IPS-18a (cell line): ENCODE data around the gene PSMD8.
"Not testable (repeated sequence)": the region's sequence is repeated elsewhere in the genome, so short reads cannot be mapped to it uniquely, and the experiment has no call there.

Experiments used
- H3K27ac ChIP-seq: one replicate; pipeline ENCODE4 v1.5.1; 2013; ENCODE audit warnings: low read length
- H3K27me3 ChIP-seq: one replicate; pipeline ENCODE4 v1.6.1; 2013; ENCODE audit warnings: mild to moderate bottlenecking, low read length; ENCODE audit not compliant: control insufficient read depth, insufficient read depth
- H3K36me3 ChIP-seq: one replicate; pipeline ENCODE4 v1.6.1; 2013; ENCODE audit warnings: low read depth, low read length; ENCODE audit not compliant: control insufficient read depth
- H3K4me1 ChIP-seq: one replicate; pipeline ENCODE4 v1.6.1; 2013; ENCODE audit warnings: low read depth, low read length; ENCODE audit not compliant: control insufficient read depth
- H3K4me3 ChIP-seq: one replicate; pipeline ENCODE4 v1.5.1; 2013; ENCODE audit warnings: low read length
- H3K9ac ChIP-seq: one replicate; pipeline ENCODE4 v1.6.1; 2013; ENCODE audit warnings: mild to moderate bottlenecking, low read length, moderate library complexity
- H3K9me3 ChIP-seq: one replicate; pipeline ENCODE4 v1.6.1; 2013; ENCODE audit warnings: low read depth, low read length; ENCODE audit not compliant: control insufficient read depth

Gene PSMD8

DNA sequence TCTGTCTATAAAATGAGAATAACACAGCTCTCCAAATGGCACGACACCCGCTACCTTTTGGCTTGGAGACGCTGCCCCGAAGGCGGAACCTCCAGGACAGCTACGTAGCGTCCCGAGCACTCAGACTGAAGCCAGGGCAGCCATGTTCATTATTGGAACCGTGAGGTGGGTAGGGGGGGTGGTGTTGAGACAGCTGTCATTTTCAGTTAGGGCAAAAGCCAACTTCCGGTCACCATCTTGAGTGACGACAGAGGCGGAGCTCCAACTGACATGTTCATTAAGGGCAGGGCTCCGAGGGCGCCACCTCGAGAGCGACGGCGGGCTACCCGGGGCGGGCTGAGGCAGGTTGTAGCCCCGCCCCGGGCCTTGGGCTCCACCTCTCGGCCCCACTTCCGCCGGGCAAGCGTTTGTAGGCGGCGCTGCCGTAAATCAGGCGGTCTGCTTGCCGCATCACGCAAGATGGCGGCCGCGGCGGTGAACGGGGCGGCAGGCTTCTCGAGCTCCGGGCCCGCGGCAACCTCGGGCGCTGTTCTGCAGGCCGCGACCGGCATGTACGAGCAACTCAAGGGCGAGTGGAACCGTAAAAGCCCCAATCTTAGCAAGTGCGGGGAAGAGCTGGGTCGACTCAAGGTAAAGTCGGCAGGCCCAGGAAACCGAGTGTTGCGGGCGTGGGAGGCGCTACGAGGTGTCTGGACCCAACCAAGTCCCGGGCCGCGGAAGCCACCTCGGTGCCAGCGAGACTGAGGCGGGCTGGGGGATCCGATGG lies at the start of gene PSMD8:
Gene PSMD8 (plus strand): TSS at position 240 of the 766 bp plus-strand sequence. CDS start 31 bp downstream, at position 271.
- H3K27me3 ChIP-seq: no peaks in the 10 kb centered on the region
- no peaks in the 10 kb centered on the region for H3K9me3 ChIP-seq
- peak within 1 kb of the TSS; percentile 88 for H3K4me3 ChIP-seq
- H3K36me3 ChIP-seq: peaks cover 12% of the 10 kb centered on the region
- peak within 1 kb of the TSS; percentile 76 for H3K27ac ChIP-seq
- H3K4me1 ChIP-seq: peaks cover 4% of the 10 kb centered on the region
- peak within 1 kb of the TSS; percentile 93 for H3K9ac ChIP-seq

DNA sequence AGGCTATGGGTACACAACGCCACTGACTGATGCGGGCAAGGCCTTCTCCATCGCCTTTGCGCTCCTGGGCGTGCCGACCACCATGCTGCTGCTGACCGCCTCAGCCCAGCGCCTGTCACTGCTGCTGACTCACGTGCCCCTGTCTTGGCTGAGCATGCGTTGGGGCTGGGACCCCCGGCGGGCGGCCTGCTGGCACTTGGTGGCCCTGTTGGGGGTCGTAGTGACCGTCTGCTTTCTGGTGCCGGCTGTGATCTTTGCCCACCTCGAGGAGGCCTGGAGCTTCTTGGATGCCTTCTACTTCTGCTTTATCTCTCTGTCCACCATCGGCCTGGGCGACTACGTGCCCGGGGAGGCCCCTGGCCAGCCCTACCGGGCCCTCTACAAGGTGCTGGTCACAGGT lies 47.8 kb upstream of the PSMD8 start:
- H3K4me3 ChIP-seq: no peak overlapping the region
- H3K9ac ChIP-seq: no peak overlapping the region
- no peaks in the 10 kb centered on the region for H3K36me3 ChIP-seq
- peaks cover 3% of the 10 kb centered on the region for H3K27me3 ChIP-seq
- no peak overlapping the region for H3K27ac ChIP-seq
- H3K9me3 ChIP-seq: no peaks in the 10 kb centered on the region
- no peaks in the 10 kb centered on the region for H3K4me1 ChIP-seq

DNA sequence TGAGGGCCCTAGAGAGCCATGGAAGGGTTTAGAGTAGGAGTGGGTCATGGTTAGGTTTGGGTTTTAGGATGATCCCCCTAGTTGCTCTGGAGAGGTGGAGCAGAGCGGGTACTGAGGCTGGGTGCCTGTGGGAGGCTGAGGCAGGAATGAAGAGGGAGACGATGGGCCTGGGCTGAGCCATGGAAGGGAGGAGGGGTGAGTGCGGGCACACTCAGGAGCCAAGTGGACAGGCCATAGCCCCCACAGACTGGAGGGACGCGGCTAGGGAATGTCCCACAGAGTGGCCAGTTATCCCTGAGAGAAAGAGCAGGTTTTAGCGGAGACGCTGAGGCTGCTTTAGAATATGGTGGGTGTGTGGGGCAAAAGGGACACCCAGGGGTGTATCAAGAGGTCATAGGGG lies 44.7 kb upstream of the PSMD8 start:
- Histone ChIP-seq H3K9ac (no peak overlapping the region), H3K36me3 (no peaks in the 10 kb centered on the region), H3K9me3 (no peaks in the 10 kb centered on the region), H3K4me1 (no peaks in the 10 kb centered on the region), H3K27ac (no peak overlapping the region), H3K4me3 (no peak overlapping the region), H3K27me3 (no peaks in the 10 kb centered on the region)

DNA sequence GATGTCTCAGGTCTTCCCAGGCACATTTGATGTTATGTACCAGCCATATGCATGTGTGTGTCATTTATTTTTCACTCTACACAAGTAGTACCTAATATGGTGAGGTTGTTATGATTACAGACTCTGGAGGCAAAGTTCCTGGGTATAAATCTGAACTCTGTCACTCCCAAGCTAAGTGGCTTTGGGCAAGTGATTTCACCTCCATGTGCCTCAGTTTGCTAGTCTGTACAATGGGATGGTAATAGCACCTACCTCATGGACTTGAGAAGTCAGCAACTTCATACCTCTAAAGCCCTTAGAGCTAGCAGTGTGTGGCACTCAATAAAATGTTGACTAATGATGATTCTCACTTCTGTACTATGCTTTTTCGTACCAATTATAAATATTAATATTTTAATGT lies 42.6 kb upstream of the PSMD8 start:
- Histone ChIP-seq H3K27me3 (no peaks in the 10 kb centered on the region), H3K4me3 (no peak overlapping the region), H3K4me1 (no peaks in the 10 kb centered on the region), H3K36me3 (no peaks in the 10 kb centered on the region), H3K27ac (no peak overlapping the region), H3K9me3 (no peaks in the 10 kb centered on the region), H3K9ac (no peak overlapping the region)

DNA sequence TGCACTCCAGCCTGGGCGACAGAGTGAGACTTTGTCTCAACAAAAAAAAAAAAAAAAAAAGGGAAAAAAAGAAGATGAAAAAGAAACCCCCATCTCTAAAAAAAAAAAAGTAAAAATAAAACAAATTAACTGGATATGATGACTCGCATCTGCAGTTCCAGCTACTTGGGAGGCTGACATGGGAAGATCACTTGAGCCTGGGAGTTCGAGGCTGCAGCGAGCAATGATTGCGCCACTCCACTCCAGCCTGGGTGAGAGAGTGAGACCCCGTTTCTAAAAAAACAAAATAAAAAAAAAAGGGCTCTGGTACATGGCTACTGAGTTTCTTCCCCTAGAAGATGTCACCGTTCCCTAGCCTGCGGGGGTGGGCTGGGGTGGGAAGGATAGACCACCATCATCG lies 41.1 kb upstream of the PSMD8 start:
- Histone ChIP-seq H3K36me3 (no peaks in the 10 kb centered on the region), H3K9ac (no peak overlapping the region), H3K4me3 (no peak overlapping the region)

DNA sequence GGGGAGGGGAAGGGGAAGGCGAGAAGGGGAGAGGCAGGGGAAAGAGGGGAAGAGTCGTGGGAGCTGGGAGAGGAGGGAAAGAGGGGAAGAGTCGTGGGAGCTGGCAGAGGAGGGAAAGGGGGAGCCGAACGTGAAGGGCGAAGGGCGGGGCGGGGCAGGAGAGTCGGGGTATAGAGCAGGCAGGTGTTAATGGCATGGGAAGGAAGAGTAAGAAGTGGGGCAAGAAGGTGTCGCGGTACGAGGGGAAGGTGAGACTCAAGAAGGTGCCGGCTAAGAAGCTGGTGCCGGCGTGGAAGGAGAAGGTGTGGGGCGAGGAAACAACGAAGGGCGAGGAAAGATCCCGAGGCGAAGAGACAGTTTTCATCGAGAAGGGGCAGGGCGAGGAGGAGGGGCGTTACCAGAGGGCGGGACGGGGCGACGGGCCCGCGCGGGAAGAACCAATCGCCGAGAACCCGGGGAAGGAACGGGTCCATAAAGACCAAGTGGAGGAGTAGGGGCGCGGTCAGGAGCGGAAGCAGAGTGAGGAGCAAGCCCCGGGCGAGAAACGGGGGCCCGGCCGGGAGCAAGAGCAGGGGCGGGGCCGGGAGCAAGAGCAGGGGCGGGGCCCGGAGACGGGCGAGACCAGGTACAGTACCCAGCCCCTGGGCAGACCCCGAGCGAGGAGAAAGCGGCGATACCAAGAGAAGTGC lies 38.3 kb upstream of the PSMD8 start:
- no peaks in the 10 kb centered on the region for H3K9me3 ChIP-seq
- H3K27ac ChIP-seq: no peak overlapping the region
- H3K9ac ChIP-seq: peak overlapping the region; percentile 61
- no peaks in the 10 kb centered on the region for H3K27me3 ChIP-seq
- peaks cover 5% of the 10 kb centered on the region for H3K4me1 ChIP-seq
- H3K36me3 ChIP-seq: no peaks in the 10 kb centered on the region
- H3K4me3 ChIP-seq: peak overlapping the region; percentile 97

More for the DNA sequence above, 41.1 kb upstream of the PSMD8 start:
- no peaks in the 10 kb centered on the region for H3K27me3 ChIP-seq
- H3K27ac ChIP-seq: no peak overlapping the region
- peaks cover 5% of the 10 kb centered on the region for H3K4me1 ChIP-seq
- H3K9me3 ChIP-seq: no peaks in the 10 kb centered on the region

DNA sequence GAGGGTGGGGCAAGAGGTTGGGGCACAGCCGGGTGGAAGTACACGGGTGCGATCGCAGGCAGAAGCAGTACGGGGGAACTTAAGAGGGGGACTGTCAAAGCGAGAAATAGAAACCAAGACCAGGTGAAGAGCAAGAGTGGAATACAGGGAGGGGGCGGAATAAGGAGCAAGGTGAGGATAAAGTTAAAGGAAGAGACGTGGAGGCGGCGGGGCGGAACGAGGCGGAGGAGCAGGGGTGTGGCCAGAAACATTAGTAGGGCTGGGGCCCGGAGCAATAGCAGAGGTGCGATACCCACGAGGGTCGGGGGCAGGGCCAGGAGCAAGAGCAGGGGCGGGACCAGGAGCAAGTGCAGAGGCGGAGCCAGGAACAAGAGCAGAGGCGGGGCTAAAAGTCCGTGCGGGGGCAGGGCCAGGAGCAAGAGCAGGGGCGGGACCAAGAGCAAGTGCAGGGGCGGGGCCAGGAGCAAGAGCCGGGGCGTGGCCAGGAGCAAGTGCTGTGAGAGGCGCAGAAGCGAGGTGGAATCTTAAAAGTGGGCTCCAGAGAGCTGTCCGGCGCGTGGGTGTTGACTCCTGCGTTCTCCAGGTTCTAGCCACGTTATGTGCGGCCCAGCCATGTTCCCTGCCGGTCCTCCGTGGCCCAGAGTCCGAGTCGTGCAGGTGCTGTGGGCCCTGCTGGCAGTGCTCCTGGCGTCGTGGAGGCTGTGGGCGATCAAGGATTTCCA lies 37.6 kb upstream of the PSMD8 start:
- H3K9ac ChIP-seq: peak overlapping the region; percentile 61
- peaks cover 5% of the 10 kb centered on the region for H3K4me1 ChIP-seq
- no peaks in the 10 kb centered on the region for H3K9me3 ChIP-seq
- H3K36me3 ChIP-seq: no peaks in the 10 kb centered on the region
- no peaks in the 10 kb centered on the region for H3K27me3 ChIP-seq
- H3K4me3 ChIP-seq: peak overlapping the region; percentile 97
- H3K27ac ChIP-seq: no peak overlapping the region

DNA sequence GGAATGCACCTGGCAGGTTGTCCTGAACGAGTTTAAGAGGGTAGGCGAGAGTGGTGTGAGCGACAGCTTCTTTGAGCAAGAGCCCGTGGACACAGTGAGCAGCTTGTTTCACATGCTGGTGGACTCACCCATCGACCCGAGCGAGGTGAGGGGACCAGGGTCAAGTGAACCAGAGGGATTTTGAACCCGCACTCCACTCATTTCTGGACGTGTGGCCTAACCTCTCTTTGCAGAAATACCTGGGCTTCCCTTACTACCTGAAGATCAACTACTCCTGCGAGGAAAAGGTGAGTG lies 37.1 kb upstream of the PSMD8 start:
- no peak overlapping the region for H3K27ac ChIP-seq
- H3K4me1 ChIP-seq: peaks cover 5% of the 10 kb centered on the region
- H3K27me3 ChIP-seq: no peaks in the 10 kb centered on the region
- H3K4me3 ChIP-seq: peak overlapping the region; percentile 97
- H3K9ac ChIP-seq: no peak overlapping the region
- no peaks in the 10 kb centered on the region for H3K36me3 ChIP-seq
- H3K9me3 ChIP-seq: no peaks in the 10 kb centered on the region

DNA sequence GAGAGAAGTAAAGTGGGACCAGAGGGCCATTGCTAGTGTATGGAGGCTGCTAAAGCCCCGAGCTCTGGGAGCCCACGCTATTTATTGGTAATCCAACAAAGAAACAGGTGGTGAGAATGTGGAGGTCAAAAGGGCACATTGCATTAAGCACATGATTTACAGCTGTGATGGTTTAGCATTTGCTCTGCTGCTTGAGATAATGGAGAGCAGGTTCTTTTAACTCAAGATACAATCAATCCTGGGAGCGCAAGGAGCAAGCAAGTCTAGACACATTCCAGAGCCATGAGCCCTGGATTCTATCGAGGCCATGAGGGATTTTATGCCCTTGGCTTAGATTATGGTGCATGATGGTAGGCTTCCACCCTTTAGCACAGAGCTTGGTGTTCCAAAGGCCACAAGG lies 35.4 kb upstream of the PSMD8 start:
- not testable (repeated sequence) for H3K9ac ChIP-seq, H3K27ac ChIP-seq, H3K9me3 ChIP-seq, H3K4me1 ChIP-seq, H3K36me3 ChIP-seq, H3K4me3 ChIP-seq, H3K27me3 ChIP-seq

DNA sequence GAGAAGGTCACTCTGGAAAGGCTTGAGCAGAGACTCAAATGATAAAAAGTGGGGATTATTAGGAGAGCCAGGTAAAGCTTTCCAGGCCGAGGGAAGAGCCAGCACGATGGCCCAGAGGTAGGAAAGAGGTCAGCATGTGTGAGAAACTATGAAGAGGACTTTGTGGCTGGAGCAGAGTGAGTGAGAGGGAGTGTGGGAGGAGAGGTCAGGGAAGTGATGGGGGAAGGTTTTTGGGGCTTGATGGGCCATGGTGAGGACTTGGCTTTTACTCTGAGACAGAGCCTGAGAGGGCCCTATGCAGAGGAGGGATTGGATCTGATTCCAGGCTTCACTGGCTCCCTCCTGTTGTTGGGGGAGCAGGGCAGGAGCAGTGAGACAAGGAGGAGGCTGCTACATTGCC lies 33.4 kb upstream of the PSMD8 start:
- Histone ChIP-seq H3K27ac (no peak overlapping the region), H3K4me1 (peaks cover 5% of the 10 kb centered on the region), H3K9me3 (no peaks in the 10 kb centered on the region), H3K27me3 (no peaks in the 10 kb centered on the region), H3K4me3 (no peak overlapping the region), H3K9ac (no peak overlapping the region), H3K36me3 (no peaks in the 10 kb centered on the region)

DNA sequence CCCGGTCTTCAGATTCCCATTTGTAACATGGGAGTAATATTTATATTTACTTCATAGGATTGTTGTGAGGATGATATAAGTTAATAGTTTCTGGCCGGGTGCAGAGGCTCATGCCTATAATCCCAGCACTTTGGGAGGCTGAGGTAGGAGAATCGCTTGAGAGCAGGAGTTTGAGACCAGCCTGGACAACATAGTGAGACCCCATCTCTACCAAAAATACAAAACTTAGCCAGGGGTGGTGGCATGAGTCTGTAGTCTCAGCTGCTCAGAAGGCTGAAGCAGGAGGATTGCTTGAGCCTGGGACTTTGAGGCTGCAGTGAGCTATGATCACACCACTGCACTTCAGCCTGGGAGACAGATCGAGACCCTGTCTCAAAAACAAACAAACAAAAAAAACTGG lies 27.5 kb upstream of the PSMD8 start:
- H3K4me3 ChIP-seq: no peak overlapping the region
- no peaks in the 10 kb centered on the region for H3K4me1 ChIP-seq
- H3K27ac ChIP-seq: no peak overlapping the region
- H3K27me3 ChIP-seq: no peaks in the 10 kb centered on the region
- H3K9ac ChIP-seq: no peak overlapping the region
- no peaks in the 10 kb centered on the region for H3K9me3 ChIP-seq
- H3K36me3 ChIP-seq: no peaks in the 10 kb centered on the region
